ENCODE measurements around the gene ADRA2B.
A peak's percentile ranks its signal among the peaks of the same experiment; 100 is the strongest.

The ADRA2B gene

GRCh38 chr2:96153991-96154431 is 37.6 kb upstream of the ADRA2B start:
- H3K27ac Mint-ChIP-seq, result no peak overlapping the region
- peak; percentile 37 for DNase-seq
- peaks cover 95% of the 10 kb centered on the region for H3K4me1 Mint-ChIP-seq (ENCODE audit: low read depth)
- no peaks in the 10 kb centered on the region for H3K36me3 Mint-ChIP-seq (ENCODE audit: low read depth)
- H3K27me3 Mint-ChIP-seq, result no peaks in the 10 kb centered on the region
- H3K4me3 Mint-ChIP-seq, result no peak overlapping the region
- no peaks in the 10 kb centered on the region for H3K9me3 Mint-ChIP-seq

- peaks cover 95% of the 10 kb centered on the region for H3K4me1 Mint-ChIP-seq (ENCODE audit: low read depth)
- H3K9me3 Mint-ChIP-seq, result no peaks in the 10 kb centered on the region
- peak; percentile 35 for DNase-seq
- H3K27me3 Mint-ChIP-seq, result no peaks in the 10 kb centered on the region
- peak overlapping the region; percentile 8 for H3K27ac Mint-ChIP-seq
- H3K4me3 Mint-ChIP-seq, result no peak overlapping the region
- H3K36me3 Mint-ChIP-seq (ENCODE audit: low read depth), result peaks cover 1% of the 10 kb centered on the region
These were observed 36.9 kb upstream of the ADRA2B start for GRCh38 chr2:96153291-96153713.

- DNase-seq, result no peak
- Mint-ChIP-seq H3K4me3 (no peak overlapping the region), H3K9me3 (no peaks in the 10 kb centered on the region), H3K4me1 (ENCODE audit: low read depth) (peaks cover 95% of the 10 kb centered on the region), H3K36me3 (ENCODE audit: low read depth) (peaks cover 4% of the 10 kb centered on the region), H3K27me3 (no peaks in the 10 kb centered on the region), H3K27ac (no peak overlapping the region)
These were observed 36.2 kb upstream of the ADRA2B start for GRCh38 chr2:96152304-96153161.

- H3K27me3 Mint-ChIP-seq, result no peaks in the 10 kb centered on the region
- no peak overlapping the region for H3K27ac Mint-ChIP-seq
- no peaks in the 10 kb centered on the region for H3K9me3 Mint-ChIP-seq
- peaks cover 95% of the 10 kb centered on the region for H3K4me1 Mint-ChIP-seq (ENCODE audit: low read depth)
- DNase-seq, result peak; percentile 29
- peaks cover 4% of the 10 kb centered on the region for H3K36me3 Mint-ChIP-seq (ENCODE audit: low read depth)
- H3K4me3 Mint-ChIP-seq, result no peak overlapping the region
These were observed 35.4 kb upstream of the ADRA2B start for GRCh38 chr2:96151595-96152303.

- Mint-ChIP-seq H3K27ac (no peak overlapping the region), H3K36me3 (ENCODE audit: low read depth) (peaks cover 4% of the 10 kb centered on the region), H3K27me3 (no peaks in the 10 kb centered on the region), H3K4me1 (ENCODE audit: low read depth) (peaks cover 94% of the 10 kb centered on the region), H3K9me3 (no peaks in the 10 kb centered on the region), H3K4me3 (no peak overlapping the region)
- DNase-seq, result peak; percentile 30
These were observed 34.6 kb upstream of the ADRA2B start for GRCh38 chr2:96150791-96151594.

GRCh38 chr2:96150007-96150640 is 33.8 kb upstream of the ADRA2B start:
- H3K4me3 Mint-ChIP-seq, result no peak overlapping the region
- peaks cover 5% of the 10 kb centered on the region for H3K36me3 Mint-ChIP-seq (ENCODE audit: low read depth)
- H3K9me3 Mint-ChIP-seq, result no peaks in the 10 kb centered on the region
- H3K27me3 Mint-ChIP-seq, result no peaks in the 10 kb centered on the region
- H3K4me1 Mint-ChIP-seq (ENCODE audit: low read depth), result peaks cover 90% of the 10 kb centered on the region
- H3K27ac Mint-ChIP-seq, result peak overlapping the region; percentile 12
- peak; percentile 32 for DNase-seq

- peaks cover 77% of the 10 kb centered on the region for H3K4me1 Mint-ChIP-seq (ENCODE audit: low read depth)
- DNase-seq, result peak; percentile 95
- H3K9me3 Mint-ChIP-seq, result no peaks in the 10 kb centered on the region
- no peaks in the 10 kb centered on the region for H3K27me3 Mint-ChIP-seq
- peaks cover 17% of the 10 kb centered on the region for H3K36me3 Mint-ChIP-seq (ENCODE audit: low read depth)
- peak overlapping the region; percentile 99 for H3K27ac Mint-ChIP-seq
- peak overlapping the region; percentile 85 for H3K4me3 Mint-ChIP-seq
These were observed 32.2 kb upstream of the ADRA2B start for GRCh38 chr2:96148410-96149217.

GRCh38 chr2:96147593-96148201 is 31.3 kb upstream of the ADRA2B start:
- Mint-ChIP-seq H3K36me3 (ENCODE audit: low read depth) (peaks cover 26% of the 10 kb centered on the region), H3K4me3 (peak overlapping the region; percentile 85), H3K27ac (peak overlapping the region; percentile 99), H3K27me3 (no peaks in the 10 kb centered on the region), H3K9me3 (no peaks in the 10 kb centered on the region), H3K4me1 (ENCODE audit: low read depth) (peaks cover 68% of the 10 kb centered on the region)
- peak; percentile 54 for DNase-seq

- Mint-ChIP-seq H3K36me3 (ENCODE audit: low read depth) (peaks cover 33% of the 10 kb centered on the region), H3K4me1 (ENCODE audit: low read depth) (peaks cover 69% of the 10 kb centered on the region), H3K9me3 (no peaks in the 10 kb centered on the region), H3K4me3 (peak overlapping the region; percentile 85), H3K27ac (peak overlapping the region; percentile 99), H3K27me3 (no peaks in the 10 kb centered on the region)
- DNase-seq, result no peak
These were observed 30.7 kb upstream of the ADRA2B start for GRCh38 chr2:96146881-96147592.

GRCh38 chr2:96146153-96146880 is 29.9 kb upstream of the ADRA2B start:
- peak; percentile 96 for DNase-seq
- Mint-ChIP-seq H3K9me3 (no peaks in the 10 kb centered on the region), H3K36me3 (ENCODE audit: low read depth) (peaks cover 39% of the 10 kb centered on the region), H3K27me3 (no peaks in the 10 kb centered on the region), H3K4me1 (ENCODE audit: low read depth) (peaks cover 68% of the 10 kb centered on the region), H3K27ac (peak overlapping the region; percentile 99), H3K4me3 (peak overlapping the region; percentile 85)

GRCh38 chr2:96145848-96146152 is 29.4 kb upstream of the ADRA2B start:
- Mint-ChIP-seq H3K9me3 (no peaks in the 10 kb centered on the region), H3K4me3 (peak overlapping the region; percentile 85), H3K27ac (peak overlapping the region; percentile 99), H3K4me1 (ENCODE audit: low read depth) (peaks cover 68% of the 10 kb centered on the region), H3K27me3 (no peaks in the 10 kb centered on the region), H3K36me3 (ENCODE audit: low read depth) (peaks cover 42% of the 10 kb centered on the region)
- DNase-seq, result no peak
